ENCODE measurements around the gene CALY.

Gene CALY

GRCh38 chr10:133366130-133366478 lies 29.4 kb upstream of the CALY start:
- no peak for DNase-seq (ENCODE audit: low read depth)

- no peak for DNase-seq (ENCODE audit: low read depth)
Measured at GRCh38 chr10:133365461-133366129, 28.9 kb upstream of the CALY start.

DNA sequence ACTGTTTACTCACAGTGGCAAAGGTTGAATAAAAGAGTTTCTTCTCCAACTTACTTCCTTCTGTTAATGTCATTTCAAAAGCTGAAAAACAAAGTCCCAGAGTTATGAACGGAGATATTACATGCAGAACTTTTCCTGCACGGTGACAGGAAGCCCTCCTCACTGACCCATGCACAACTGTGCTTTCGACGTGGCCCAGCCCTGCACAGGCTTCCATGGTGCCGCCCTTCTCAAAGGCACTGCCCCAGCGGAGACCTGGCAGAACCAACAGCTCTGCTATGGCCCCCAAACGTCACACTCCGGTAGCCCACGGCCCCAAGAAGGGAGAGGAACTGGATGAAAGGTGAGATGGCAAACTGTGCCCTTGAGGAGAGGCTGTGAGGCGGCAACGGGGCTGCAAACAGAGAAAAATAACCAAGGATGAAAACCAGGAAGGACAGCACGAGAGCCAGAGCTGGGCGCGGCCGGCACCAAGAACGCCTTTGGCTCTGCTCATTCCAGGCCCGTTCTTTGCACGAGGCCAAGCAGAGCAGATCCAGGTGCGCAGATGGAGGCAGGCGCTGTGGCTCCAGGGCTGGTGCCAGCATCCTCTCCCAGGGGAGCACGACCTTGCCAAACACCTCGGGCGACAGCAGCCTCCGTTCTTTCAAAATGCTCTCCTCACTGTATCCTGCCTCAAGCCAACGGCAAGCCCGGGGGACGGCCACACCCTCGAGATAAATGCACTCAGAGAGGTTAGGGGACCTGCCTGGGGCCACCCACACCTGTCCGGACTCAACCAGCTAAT lies 28.1 kb upstream of the CALY start:
- no peak for DNase-seq (ENCODE audit: low read depth)

DNA sequence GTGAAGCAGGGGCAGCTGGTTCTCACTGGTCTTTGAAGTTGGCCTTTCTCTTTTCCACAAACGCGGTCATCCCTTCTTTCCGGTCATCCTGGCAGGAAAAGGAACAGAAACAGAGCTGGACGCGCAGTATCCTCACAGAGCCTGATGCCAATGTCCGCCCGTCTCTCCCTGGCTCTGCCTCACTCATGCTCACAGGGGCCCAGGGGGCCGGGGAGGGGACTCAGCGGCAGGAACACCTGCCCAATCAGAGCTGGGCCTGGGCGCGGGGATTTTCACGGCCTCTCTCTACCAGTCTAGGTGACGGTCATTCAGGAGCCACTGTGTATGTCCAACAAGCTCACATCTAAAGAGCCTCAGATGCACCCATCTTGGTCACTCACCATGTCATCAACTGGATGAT lies 26.1 kb upstream of the CALY start:
- DNase-seq (ENCODE audit: low read depth), result no peak

GRCh38 chr10:133361773-133362441 lies 25.2 kb upstream of the CALY start:
- DNase-seq (ENCODE audit: low read depth), result no peak

DNA sequence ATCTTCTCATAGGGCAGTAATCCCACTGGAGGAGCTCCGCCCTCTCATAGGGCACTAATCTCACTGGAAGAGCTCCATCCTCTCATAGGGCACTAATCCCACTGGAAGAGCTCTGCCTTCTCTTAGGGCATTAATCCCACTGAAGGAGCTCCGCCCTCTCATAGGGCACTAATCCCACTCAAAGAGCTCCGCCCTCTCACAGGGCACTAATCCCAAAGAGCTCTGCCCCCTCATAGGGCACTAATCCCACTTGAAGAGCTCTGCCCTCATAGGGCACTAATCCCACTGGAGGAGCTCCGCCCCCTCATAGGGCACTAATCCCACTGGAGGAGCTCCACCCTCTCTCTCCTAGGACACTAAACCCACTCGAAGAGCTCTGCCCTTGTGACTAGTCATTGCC lies 24.5 kb upstream of the CALY start:
- DNase-seq (ENCODE audit: low read depth), result no peak

DNA sequence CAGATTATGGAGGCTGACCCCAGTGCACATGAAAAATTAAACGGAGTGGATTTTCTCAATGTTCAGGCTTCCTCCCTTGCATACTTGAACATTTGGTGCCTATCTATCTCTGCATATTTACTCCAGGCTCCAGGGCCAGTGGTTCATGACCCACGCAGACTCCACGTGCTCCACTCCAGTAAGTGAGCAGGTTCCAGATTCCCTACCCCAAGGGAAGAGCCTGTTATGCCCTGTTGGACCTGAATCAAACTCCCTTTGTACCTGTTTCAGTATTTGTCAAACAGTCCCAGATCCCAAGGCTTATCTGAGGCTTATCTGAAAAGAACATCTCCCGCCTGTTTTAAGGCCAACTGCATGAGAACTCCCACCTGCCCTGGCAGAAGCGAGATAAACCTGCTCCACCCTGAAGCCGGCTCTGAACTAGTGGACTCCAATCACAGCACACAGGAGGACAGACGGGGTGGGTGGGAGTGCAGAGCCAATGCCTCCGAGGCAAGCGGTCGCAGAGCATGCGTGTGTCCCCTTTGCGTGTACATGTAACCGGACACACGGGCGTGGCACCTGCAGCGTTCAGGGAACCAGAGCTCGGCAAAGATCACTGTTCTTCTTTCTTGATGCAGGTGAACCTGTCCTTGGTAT lies 23.4 kb upstream of the CALY start:
- DNase-seq (ENCODE audit: low read depth), result no peak

- no peak for DNase-seq (ENCODE audit: low read depth)
Measured at GRCh38 chr10:133359554-133359971, 22.9 kb upstream of the CALY start.

GRCh38 chr10:133358925-133359310 lies 22.2 kb upstream of the CALY start:
- DNase-seq (ENCODE audit: low read depth), result no peak

GRCh38 chr10:133358162-133358924 lies 21.6 kb upstream of the CALY start:
- DNase-seq (ENCODE audit: low read depth), result no peak

DNA sequence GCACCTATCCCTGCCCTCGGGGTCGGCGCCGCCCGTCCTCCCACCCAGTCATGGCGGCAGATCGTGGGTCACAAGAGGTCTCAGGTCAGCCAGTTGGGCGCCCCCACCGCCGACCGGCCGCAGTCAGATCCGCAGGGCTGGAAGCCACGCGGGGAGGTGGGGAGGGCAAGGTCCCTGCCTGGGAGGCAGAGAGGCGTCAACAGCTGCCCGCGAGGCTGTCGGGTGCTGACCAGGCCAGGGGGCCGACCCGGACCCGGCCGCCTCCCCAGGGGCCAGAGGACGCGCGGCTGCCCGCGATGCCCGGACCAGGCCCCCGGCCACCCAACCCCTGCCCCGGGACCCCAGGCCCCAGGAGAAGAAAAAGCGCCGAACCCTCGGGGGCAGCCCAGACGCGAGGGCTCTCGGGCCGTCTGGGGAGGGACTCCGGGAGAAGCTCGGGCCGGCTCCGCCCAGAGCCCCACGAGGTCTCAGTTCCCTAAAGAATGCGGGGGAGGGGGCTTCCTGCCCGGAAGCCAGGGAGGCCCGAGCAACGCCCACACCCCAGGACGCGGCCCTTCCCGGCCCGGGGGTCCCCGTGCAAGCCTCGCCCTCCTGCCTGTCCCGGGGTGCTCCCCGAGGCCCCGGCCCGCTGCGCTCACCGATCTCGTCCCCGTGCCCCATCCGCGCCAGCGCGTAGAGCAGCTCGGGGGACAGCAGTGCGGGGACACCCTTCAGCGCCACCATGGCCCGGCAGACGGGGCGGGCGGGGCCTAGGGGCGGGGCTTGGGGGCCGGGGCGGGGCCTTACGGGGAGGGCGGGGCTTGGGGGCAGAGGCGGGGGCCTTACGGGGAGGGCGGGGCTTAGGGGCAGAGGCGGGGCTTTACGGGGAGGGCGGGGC lies 20.8 kb upstream of the CALY start, which contains the start of gene FUOM:
Gene FUOM, minus strand, starts transcription at position 735 of the 877 bp plus-strand sequence. Its CDS starts 12 bp downstream, at position 723.
- DNase-seq (ENCODE audit: low read depth), result no peak

- DNase-seq (ENCODE audit: low read depth), result no peak
Measured at GRCh38 chr10:133356549-133357284, 20.0 kb upstream of the CALY start.

DNA sequence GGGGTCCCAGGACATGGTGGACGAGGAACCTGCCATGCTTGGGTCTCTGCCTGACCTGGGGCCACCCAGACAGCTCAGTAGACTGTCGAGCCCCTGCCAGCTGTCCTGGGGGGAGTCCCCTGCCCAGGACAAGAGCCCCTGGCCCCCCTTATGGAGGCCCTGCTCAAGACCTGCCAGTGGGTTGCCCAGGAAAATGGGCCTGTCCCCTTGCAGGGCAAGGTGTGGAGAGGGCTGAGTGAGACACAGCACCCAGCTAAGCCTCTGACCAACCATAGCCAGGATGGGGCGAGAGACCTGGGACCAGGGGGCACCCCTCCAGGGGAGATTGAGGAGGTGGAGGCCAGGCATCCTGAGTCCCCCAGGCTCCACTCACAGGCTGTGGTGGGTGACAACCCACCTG lies 19.3 kb upstream of the CALY start:
- DNase-seq (ENCODE audit: low read depth), result no peak

DNA sequence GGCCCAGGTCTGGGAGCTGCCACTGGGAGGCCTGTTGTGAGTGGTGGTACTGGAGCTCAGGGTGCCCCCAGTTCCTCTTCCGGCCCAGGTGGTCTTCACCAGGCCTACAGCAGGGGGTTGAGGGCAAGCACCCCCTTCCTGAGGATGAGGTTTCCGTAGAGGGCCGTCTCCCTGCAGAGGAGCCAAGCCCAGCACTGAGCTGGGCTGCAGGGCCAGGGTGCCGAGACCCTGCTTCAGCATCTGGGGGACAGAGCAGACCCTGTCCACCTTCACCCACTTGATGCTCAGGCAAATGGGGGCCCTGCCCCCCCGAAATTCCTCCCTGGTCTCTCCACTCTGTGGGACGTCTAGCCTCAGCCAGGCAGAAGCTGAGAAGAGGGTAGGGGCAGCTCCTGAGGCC lies 18.6 kb upstream of the CALY start:
- DNase-seq (ENCODE audit: low read depth), result no peak

GRCh38 chr10:133354672-133355240 lies 18.1 kb upstream of the CALY start:
- DNase-seq (ENCODE audit: low read depth), result no peak

DNA sequence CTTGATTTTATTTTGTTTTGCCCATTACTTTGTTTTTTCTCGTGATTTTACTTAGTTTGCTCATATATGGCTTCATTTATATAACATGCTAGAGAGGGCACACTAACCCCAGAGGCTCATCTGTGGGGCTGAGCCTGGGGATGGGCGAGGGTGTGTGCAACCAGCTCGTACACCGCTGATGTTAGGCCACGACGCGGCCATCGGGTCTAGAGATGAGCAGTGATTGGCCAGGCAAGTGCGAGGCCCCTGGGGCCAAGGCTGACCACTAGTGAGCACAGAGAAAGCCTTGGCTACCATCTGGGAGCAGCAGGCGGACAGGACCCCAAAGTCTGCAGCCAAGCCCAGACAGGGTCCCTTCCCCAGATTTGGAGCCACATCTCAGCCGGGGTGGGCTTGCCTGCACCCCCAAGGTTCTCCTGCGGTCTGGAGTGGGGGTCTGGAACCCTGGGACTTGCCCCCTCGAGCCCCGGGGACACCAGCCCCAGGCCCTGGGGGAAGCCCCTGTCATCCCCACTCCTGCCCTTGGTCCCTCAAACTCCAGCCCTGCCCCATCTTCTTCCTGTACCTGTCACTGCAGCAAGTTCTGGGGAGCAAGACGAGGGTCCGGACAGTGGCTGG lies 17.4 kb upstream of the CALY start:
- no peak for DNase-seq (ENCODE audit: low read depth)

DNA sequence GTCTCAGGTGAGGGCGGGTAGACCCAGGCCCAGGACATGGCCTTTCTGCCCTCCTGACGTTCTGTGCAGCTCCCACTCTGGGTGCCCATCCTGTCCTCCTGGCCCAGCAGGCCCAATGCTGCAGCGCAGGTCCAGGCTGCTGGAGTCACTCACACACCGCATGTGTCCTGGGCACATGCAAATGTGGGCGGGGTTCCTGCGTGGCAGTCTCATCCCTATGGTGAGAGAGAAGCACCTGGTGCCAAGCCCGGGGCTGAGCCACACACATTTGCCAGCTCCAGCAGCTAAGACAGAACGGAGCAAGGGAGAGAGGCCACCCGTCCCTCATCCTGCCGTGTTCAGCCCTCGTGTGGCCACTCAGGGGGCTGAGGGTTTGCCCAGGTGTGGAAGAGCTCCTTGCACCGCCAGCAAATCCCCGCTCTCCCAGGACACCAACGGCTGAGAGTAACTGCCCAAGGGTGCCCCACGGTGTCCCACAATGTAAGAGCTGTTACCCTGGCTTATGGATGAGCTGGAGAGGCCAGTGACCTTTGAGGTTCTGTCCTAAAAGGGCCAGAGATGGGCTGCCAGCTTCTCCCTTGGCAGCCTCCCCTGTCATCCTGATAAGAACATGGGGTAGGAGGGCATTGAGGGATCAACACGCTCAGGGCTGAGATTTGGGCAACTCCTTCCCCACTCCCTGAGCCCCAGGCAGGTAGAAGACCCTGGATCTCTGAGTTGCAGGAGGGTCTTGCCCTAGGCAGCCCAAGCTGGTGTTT lies 16.7 kb upstream of the CALY start:
- DNase-seq (ENCODE audit: low read depth), result no peak
